Activated naive CD4-positive, alpha-beta T cell (primary cell): ENCODE measurements around the gene IVD.
A peak's percentile ranks its signal among the peaks of the same experiment; 100 is the strongest.

ENCODE experiments used
- DNase-seq, 4 experiments: peaks; one replicate each; lab custom pipeline; 2025; lab: John Stamatoyannopoulos, UW

Gene IVD

GRCh38 chr15:40377606-40378005 lies 28.0 kb upstream of the IVD start:
- DNase-seq = no peak

DNA sequence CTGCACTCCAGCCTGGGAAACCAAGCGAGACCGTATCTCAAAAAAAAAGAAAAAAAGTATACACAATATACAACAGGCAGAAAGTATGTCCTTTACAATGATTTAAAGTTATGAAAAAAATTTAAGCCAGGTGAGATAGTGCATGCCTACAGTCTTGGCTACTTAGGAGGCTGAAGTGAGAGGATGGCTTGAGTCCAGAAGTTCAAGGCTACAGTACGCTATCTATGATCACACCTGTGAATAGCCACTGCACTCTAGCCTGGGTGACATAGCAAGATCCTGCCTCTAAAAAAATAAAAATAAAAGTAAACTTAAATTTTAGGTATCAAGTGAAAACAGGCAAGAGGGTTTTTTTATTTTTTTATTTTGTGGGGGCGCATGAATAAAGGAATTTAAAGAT lies 26.2 kb upstream of the IVD start:
- no peak for DNase-seq

DNA sequence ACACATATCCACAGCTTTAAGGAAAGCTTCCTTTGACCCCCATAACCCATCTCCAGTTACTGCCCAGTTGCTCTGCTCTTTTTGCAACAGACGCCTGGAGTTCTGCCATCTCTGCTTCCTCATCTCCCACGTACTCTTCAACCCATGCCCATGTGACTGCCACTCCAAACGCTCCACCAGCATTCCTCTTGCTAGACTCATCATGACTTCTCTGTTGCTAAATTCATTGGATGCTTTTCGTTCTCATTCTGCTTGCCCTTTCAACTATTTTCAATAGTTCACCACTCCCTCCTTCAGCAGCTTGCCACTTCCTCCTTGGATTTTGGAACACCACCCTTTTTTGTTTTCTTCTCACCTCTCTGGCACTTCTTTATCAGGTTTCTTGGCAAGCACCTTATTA lies 25.7 kb upstream of the IVD start:
- no peak for DNase-seq

DNA sequence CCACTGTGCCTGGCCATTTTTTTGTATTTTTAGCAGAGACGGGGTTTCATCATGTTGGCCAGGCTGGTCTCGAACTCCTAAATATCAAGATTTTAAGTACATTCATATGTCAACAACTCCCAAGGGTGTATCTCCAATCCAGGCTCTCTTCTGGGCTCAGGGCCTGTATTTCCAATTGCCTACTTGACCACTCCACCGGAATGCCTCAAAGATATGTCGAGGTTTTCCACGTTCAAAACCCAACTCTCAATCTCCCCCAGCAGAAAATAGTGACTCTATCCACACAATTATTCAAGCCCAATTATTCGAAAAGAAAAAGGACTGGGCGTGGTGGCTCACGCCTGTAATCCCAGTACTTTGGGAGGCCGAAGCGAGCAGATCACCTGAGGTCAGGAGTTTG lies 25.0 kb upstream of the IVD start:
- no peak for DNase-seq

- DNase-seq = no peak
Measured at GRCh38 chr15:40381818-40382529, 23.6 kb upstream of the IVD start.

DNA sequence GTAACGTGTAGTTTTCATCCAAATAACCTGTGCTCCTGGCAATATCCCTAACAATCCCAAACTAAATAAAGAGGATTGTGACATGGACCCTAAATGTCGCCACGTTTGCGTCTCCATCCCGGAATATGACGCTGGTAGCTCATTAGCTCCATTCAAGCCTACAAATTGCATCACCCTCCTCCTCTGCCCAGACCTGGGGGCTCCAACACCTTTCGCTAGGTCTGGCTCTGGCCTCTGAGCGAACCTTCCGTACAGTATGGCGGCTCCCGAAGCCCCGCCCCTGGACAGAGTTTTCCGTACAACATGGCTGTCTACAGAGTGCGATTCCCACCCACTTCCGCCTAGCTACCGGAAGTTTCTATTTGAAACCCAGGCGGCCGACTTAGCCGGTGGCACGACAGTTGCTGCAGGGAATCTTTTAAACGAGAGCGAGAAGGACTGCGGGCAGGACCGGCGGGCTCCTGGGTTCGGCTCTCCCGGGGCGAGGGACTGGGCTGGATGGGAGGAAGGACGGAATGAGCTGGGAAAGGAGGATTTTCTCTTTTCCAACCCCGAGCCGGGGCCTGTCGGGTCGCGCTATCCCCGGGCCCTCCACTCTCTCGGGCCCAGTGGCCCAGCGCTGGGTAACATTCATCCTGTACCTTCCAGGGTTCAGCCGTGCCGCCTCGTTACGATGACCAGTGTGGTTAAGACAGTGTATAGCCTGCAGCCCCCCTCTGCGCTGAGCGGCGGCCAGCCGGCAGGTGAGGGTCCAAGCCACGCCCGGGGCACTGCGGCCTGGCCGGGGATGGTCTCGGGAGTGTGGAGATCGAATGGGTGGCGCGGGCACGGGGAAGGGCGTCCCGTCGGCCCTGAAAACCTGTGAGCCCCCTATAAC lies 22.8 kb upstream of the IVD start, which contains the start of gene KNSTRN:
Gene KNSTRN (plus strand): TSS at position 142 of the 877 bp plus-strand sequence. CDS start 115 bp downstream, at position 257.
- peak; percentile 64 to 87 (median 83) for DNase-seq

GRCh38 chr15:40386480-40386879 lies 19.1 kb upstream of the IVD start:
- DNase-seq = no peak

- DNase-seq = no peak
Measured at GRCh38 chr15:40388941-40389823, 16.4 kb upstream of the IVD start.

GRCh38 chr15:40389824-40390595 lies 15.6 kb upstream of the IVD start:
- no peak for DNase-seq

DNA sequence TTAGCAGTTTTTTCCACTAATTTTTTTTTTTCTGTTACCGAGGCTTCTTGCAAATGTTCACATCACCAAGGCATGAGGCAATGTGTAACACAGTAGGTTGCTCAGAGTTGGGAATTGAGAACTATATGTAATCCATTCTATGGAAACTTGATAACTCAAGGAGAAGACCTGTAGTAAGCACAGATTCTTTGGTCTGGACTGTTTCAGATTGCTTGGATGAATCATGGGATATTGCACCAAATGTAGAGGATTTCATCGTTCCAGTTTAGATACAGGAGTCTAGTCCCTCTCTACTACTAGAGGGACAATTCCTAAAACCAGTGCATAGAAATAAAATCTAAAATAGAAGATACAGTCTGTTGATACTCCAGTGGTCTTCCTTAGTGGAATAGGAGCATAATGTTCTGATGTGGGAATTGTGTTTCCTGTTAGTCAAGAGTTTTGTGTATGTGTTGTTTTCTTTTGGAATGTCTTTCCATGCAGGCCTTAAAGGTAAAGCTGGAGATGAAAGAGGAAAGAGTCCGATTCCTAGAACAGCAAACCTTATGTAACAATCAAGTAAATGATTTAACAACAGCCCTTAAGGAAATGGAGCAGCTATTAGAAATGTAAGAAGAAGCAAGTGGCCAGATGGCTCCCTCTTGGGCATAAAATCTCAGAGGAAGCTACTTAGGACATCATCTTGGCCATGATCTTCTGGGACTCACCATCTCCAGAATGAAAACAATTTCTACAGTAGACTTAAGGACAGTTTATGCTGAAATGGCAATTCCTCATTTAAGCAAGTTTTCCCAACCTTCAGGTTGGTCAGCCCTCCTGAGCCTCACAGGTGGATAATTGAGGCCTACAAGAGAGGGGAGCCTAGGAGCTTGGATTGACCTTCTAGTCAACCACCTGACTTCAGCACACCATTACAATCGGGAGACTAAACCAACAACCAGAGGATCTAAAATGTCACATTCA lies 12.3 kb upstream of the IVD start:
- DNase-seq = no peak

DNA sequence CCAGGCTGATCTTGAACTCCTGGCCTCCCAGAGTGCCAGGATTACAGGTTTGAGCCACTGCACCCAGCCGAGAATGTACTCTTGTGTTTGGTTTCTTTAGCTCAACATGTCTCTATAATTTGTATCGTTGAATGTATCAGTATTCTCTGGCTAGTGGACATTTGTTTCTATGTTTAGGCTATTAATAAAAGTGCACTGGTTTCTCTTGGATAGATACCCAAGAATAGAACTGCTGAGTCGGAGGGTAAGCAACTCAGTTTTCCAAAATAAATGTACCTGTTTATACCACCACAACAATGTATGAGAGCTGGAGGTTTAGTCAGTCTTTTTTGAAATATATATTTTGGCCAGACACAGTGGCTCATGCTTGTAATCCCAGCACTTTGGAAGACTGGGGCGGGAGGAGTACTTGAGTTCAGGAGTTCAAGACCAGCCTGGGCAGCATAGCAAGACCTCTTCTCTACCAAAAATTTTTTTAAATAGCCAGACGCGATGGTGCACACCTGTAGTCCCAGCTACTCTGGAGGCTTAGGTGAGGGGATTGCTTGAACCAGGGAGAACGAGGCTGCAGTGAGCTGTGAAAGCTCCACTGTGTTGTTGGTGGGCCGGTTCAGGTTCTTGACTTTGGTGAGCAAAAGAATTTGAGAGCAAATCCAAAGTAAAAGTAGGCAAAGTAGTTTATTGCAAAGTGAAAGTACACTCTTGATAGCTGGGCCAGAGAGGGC lies 7.7 kb upstream of the IVD start:
- no peak for DNase-seq

- no peak for DNase-seq
Measured at GRCh38 chr15:40398413-40398873, 7.2 kb upstream of the IVD start.

- DNase-seq = no peak
Measured at GRCh38 chr15:40399370-40399769, 6.2 kb upstream of the IVD start.

GRCh38 chr15:40407330-40407990 lies 1.9 kb downstream of the IVD start:
- no peak for DNase-seq

GRCh38 chr15:40409366-40409765 lies 3.8 kb downstream of the IVD start:
- no peak for DNase-seq

DNA sequence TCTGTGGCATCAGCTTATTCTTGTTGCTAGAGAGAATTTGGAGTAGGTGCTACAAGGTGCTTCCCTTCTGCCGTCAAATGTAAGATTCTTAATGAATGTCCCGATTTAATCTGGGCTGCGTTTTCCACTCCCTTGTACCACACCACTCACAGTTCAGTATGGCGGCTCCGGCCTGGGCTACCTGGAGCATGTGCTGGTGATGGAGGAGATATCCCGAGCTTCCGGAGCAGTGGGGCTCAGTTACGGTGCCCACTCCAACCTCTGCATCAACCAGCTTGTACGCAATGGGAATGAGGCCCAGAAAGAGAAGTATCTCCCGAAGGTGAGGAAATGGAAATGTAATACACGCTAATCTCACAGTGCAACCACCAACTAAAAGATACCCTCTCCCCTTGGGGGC lies 4.9 kb downstream of the IVD start:
- no peak for DNase-seq

DNA sequence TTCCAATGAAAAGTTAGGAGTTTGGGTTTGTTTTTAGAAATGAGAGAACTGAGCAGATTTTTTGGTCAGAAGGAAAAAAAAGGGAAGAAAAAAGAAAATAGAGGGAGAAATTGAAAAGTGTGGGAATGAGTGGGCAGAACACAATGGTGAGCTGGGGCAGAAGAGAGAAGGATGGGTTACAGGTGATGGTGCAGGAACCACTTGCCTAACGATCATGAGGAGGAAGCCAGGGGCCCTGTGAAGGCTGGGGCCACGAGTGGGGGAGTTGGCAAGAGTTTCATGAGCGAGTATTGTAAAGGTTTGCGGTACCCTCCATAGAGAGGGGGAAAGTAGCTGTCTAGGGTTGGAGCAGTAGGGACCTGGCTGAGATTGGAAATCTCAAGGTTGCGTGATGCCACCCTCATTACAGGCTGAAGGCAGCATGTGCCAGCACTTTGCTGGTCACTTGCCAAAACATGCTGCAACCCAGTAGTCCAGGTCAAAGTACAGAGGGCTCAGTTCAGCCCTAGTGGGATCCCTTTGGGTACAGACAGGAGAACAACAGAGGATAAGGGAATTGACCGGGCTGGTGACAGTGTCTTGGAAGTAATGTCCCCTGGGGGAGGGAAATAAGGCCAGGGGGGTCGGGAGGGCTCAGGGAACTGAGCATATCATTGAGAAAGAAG lies 6.6 kb downstream of the IVD start:
- DNase-seq = no peak

DNA sequence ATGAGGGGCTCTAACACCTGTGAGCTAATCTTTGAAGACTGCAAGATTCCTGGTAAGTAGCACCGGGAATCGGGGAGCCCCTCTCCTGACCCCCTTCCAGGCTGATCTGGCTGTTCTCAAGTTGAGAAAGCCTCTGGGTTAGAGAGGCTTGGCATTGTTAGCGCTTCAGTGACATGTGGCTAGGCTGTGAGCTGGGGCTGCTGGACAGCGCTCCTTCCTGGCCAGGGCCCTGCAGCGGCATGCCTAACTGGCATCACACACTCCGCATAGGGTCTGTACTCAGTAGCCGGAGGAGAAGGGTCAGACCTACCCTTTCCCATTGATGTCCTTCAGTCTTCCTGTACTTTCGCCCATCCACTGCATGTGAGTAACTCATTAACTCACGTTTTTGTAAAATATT lies 7.4 kb downstream of the IVD start:
- DNase-seq = no peak
